Heart right ventricle (tissue), 16 donors: Measurements from ENCODE around the gene WWOX. TPM values are rescaled to one million over a fixed set of nuclear protein-coding genes. Genes with fewer than 3 reads are reported as not detected.

ENCODE experiments used
- ATAC-seq, 8 donors: fragments of 200-7000 bp; cut with Tn5 transposase; one replicate each; pipeline ENCODE4 v1.9.1; 2020; ENCODE audit warnings: mild to moderate bottlenecking in 8 of 8, moderate library complexity in 8 of 8, moderate number of reproducible peaks in 1 of 8
- DNase-seq, 2 donors: peaks; one replicate each; pipeline ENCODE4 v3.0.0-alpha.2; 2020
- H3K27ac ChIP-seq, 10 donors: fragments of 200-600 bp; sonication (generic) in 2 of 10; one replicate each; pipeline versions ENCODE4 v1.5.0 to v1.8.0; 2020 to 2022; ENCODE audit warnings: mild to moderate bottlenecking in 3 of 10
- H3K27me3 ChIP-seq, 7 donors: fragments of 200-600 bp; one replicate each; pipeline ENCODE4 v1.8.0; 2021 to 2022; ENCODE audit warnings: mild to moderate bottlenecking in 2 of 7
- H3K36me3 ChIP-seq, 9 donors: fragments of 200-600 bp; sonication (generic) in 1 of 9; one replicate each; pipeline versions ENCODE4 v1.5.0 to v1.8.0; 2020 to 2022; ENCODE audit warnings: mild to moderate bottlenecking in 2 of 9
- H3K4me1 ChIP-seq, 9 donors: fragments of 200-600 bp; sonication (generic) in 1 of 9; one replicate each; pipeline versions ENCODE4 v1.5.0 to v1.8.0; 2020 to 2022; ENCODE audit warnings: mild to moderate bottlenecking in 4 of 9
- H3K4me3 ChIP-seq, 10 donors: fragments of 200-600 bp; sonication (generic) in 2 of 10; one replicate each; pipeline versions ENCODE4 v1.5.0 to v1.8.0; 2020 to 2022; ENCODE audit warnings: mild to moderate bottlenecking in 7 of 10, moderate library complexity in 2 of 10
- H3K9me3 ChIP-seq, 11 donors: fragments of 200-600 bp in 10 of 11; sonication (generic) in 2 of 11; one replicate each; pipeline versions ENCODE4 v1.5.0 to v1.8.0; 2013 to 2022; ENCODE audit warnings: mild to moderate bottlenecking in 2 of 11, control low read depth in 1 of 11, moderate library complexity in 1 of 11
- CTCF ChIP-seq, 9 donors: fragments of 200-600 bp; sonication (generic) in 2 of 9; IDR thresholded peaks; one replicate each; pipeline versions ENCODE4 v1.5.0 to v1.8.0; 2021 to 2022; ENCODE audit warnings: antibody characterized with exemption in 9 of 9, mild to moderate bottlenecking in 5 of 9, moderate library complexity in 1 of 9
- WGBS, 2 donors: extraction: QIAGEN DNeasy Blood & Tissue Kit; methylation state at CpG; one replicate each; pipeline ENCODE4 v1.1.7; 2013; ENCODE audit warnings: inconsistent platforms in 1 of 2; 5-methylcytosine and 5-hydroxymethylcytosine counted together
- intact Hi-C, 10 donors: fragments of 100-400 bp; cut with DNase I; formaldehyde crosslinking; loops; one replicate each; pipeline versions ENCODE4 v1.11.1 to v1.14.2; 2022
- polyA plus RNA-seq, 2 donors: library from polyadenylated mRNA; stranded (reverse); fragments of 200-250 nt; gene quantifications; one replicate each; pipeline ENCODE4 v1.2.3, GENCODE V29; 2013
- total RNA-seq, 10 donors: library from RNA; stranded (reverse); fragmentation: NEBNext Ultra II Directional in 3 of 10; extraction: Animal tissue kit (Norgen Biotek cat#: 25700) in 3 of 10; gene quantifications; one replicate each; pipeline versions ENCODE4 v1.2.1 to v1.2.4, GENCODE V29; 2021 to 2023
- donor health status: Arrhythmogenic right ventricular cardiomyopathy.
- donor health status: ischemic (EF 13 %, LVEDD 7.1; RV severe dilation, severe dysfunction).
- donor health status: healthy with polysubstance abuse.
- donor health status: DM: no; HTN: yes; CAD: no.
- donor health status: DM: no; HTN: no; CAD: no.
- donor health status: ischemic (EF 25% LVEDD 6.9; RV normal size, moderate dysfunction).
- donor health status: ischemic (EF 25% LVEDD 5.7; RV mildly dilated, moderate dysfunction).
- donor health status: healthy.
- donor health status: DM: yes; HTN: yes; CAD: no.
- donor health status: Ischemic cardiomyopathy.
- donor health status: ischemic (EF 35%, LVEDD 5.7; RV mildly dilated, moderate dysfunction).
- donor health status: nonischemic (EF 11% LVEDD 7.7; RV severe dilation, severe dysfunction).
- donor health status: DM: yes; HTN: yes; CAD: no.
- donor health status: PGD.
- donor health status: ischemic (EF 29% LVEDD 5.4; RV normal size, mild dysfunction).
- donor health status: nonischemic (EF 23%, LVEDD 6.1; RV moderate dilation, normal function).

The WWOX gene
- total and polyA plus RNA-seq, 12 donors = 4.9 to 15.0 (median 9.9) TPM

- Histone ChIP-seq H3K27me3 (no peaks in the 10 kb centered on the region), H3K4me3 (no peak overlapping the region), H3K9me3 (no peaks in the 10 kb centered on the region), H3K36me3 (no peaks in the 10 kb centered on the region), H3K27ac (peak overlapping the region in 2 of 10 donors; percentile 7 to 49), H3K4me1 (peaks cover 0 to 17% (median 7%) of the 10 kb centered on the region in 9 donors)
- no peak for TF ChIP-seq CTCF (IDR thresholded peaks at IDR 0.05)
- no peak for ATAC-seq
- 76 to 79% methylated on average over 9 of the region's 9 CpGs for WGBS, 2 donors
- DNase-seq = no peak
- intact Hi-C loops = loop anchor here in 1 of 10 donors (10.0 kb wide), 1 partner anchor 164 kb away; no protein-coding TSS in a partner anchor
These were observed 669.3 kb downstream of the WWOX start for GRCh38 chr16:78768718-78769117.

GRCh38 chr16:78770353-78771091, 671.1 kb downstream of the WWOX start:
- Histone ChIP-seq H3K4me3 (no peak overlapping the region), H3K4me1 (peaks cover 0 to 16% (median 7%) of the 10 kb centered on the region in 9 donors), H3K9me3 (no peaks in the 10 kb centered on the region), H3K27me3 (no peaks in the 10 kb centered on the region), H3K36me3 (no peaks in the 10 kb centered on the region), H3K27ac (peak overlapping the region in 3 of 10 donors; percentile 33 to 52 (median 50))
- peak; percentile 70 to 79 for DNase-seq
- ATAC-seq = peak; percentile 61 to 90 (median 84)
- peak; percentile 77 to 92 (median 87) for TF ChIP-seq CTCF (IDR thresholded peaks at IDR 0.05)
- intact Hi-C loops = loop anchor here in 8 of 10 donors (1.0 to 10.0 kb wide), 7 partner anchors 263 to 834 kb away; partner anchors contain the start of gene MAF (in 2 of the 8)
- 28 to 37% methylated on average over 22 to 23 of the region's 23 CpGs for WGBS, 2 donors

GRCh38 chr16:78773291-78773702, 673.8 kb downstream of the WWOX start:
- Histone ChIP-seq H3K4me3 (no peak overlapping the region), H3K9me3 (no peaks in the 10 kb centered on the region), H3K36me3 (no peaks in the 10 kb centered on the region), H3K27ac (no peak overlapping the region), H3K27me3 (no peaks in the 10 kb centered on the region), H3K4me1 (peaks cover 0 to 16% (median 7%) of the 10 kb centered on the region in 9 donors)
- intact Hi-C loops = loop anchor here in 4 of 10 donors (2.0 to 10.0 kb wide), 5 partner anchors 268 to 832 kb away; partner anchors contain the start of gene MAF (in 2 of the 4)
- DNase-seq = no peak
- WGBS, 2 donors = 29 to 60% methylated on average over 8 of the region's 8 CpGs
- no peak for TF ChIP-seq CTCF (IDR thresholded peaks at IDR 0.05)
- ATAC-seq = peak in 4 of 8 donors; percentile 46 to 68 (median 54)

GRCh38 chr16:78773706-78774105, 674.3 kb downstream of the WWOX start:
- intact Hi-C loops = loop anchor here in 4 of 10 donors (2.0 to 10.0 kb wide), 5 partner anchors 269 to 831 kb away; partner anchors contain the start of gene MAF (in 2 of the 4)
- H3K36me3 ChIP-seq = no peaks in the 10 kb centered on the region
- H3K9me3 ChIP-seq = no peaks in the 10 kb centered on the region
- no peak overlapping the region for H3K27ac ChIP-seq
- no peak overlapping the region for H3K4me3 ChIP-seq
- no peak for DNase-seq
- H3K4me1 ChIP-seq = peaks cover 0 to 16% (median 7%) of the 10 kb centered on the region in 9 donors
- TF ChIP-seq CTCF (IDR thresholded peaks at IDR 0.05) = no peak
- H3K27me3 ChIP-seq = no peaks in the 10 kb centered on the region
- no peak for ATAC-seq
- 59 to 67% methylated on average over 4 of the region's 4 CpGs for WGBS, 2 donors
